ENCODE results near the gene LRRC23.

DNA sequence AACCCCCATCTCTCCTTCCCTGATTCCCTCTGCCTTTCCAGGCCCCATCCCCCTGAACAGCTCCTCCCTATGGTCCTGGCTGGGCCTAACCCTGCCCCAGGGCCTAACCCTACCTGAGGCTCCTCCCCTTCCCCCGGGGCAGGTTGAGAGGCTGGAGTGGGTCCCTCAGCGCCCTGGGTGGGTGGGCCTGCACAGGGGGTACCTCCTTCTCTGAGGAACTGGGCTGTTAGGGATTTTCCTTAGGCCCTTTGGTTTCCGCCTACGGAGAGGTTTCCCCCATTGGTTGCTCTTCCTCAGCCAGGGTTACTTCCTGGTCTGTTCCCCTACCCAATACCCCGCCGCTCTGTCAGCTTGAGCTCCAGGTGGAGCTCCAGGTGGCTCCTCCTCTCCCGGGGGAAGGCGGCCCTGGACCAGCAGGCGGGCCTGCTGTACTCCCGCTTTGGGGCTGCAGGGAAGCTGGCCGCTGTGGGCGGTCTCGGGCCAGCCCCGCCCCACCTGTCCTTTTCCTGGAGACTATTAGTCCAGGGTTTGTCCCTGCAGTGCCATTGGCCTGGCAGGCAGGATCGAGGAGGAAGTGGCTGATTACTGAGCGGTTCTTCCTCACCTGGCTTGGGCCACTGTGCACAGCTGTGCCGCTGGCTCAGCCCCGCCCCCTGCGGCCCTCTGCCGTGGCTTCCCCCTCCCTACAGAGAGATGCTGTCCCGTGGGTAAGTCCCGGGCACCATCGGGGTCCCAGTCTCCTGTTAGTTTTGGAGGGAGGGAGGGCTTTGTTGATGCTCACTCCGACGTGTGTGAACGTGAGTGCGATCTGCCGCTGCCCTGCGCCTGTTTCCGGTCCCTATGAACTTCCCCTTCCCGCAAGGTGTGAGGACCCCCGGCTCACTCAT is 41.7 kb downstream of the LRRC23 start:
- TF ChIP-seq, protein P1, sequence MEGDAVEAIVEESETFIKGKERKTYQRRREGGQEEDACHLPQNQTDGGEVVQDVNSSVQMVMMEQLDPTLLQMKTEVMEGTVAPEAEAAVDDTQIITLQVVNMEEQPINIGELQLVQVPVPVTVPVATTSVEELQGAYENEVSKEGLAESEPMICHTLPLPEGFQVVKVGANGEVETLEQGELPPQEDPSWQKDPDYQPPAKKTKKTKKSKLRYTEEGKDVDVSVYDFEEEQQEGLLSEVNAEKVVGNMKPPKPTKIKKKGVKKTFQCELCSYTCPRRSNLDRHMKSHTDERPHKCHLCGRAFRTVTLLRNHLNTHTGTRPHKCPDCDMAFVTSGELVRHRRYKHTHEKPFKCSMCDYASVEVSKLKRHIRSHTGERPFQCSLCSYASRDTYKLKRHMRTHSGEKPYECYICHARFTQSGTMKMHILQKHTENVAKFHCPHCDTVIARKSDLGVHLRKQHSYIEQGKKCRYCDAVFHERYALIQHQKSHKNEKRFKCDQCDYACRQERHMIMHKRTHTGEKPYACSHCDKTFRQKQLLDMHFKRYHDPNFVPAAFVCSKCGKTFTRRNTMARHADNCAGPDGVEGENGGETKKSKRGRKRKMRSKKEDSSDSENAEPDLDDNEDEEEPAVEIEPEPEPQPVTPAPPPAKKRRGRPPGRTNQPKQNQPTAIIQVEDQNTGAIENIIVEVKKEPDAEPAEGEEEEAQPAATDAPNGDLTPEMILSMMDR (conservative IDR thresholded peaks at IDR 0.05 in 1 of 2, IDR thresholded peaks at IDR 0.05 in 1 of 2; ENCODE audit: extremely low read depth in 1 of 2, insufficient read depth in 1 of 2, low read depth in 1 of 2, low read length in 2 of 2) = no peak
- no peak for TF ChIP-seq EZH2 (IDR thresholded peaks at IDR 0.05; ENCODE audit: borderline replicate concordance, low read length)
